PC-9 (cell line): ENCODE measurements around the gene INTS3. TPM values are rescaled to one million over a fixed set of nuclear protein-coding genes. Genes with fewer than 3 reads are reported as not detected.

Source experiments
- BruUV-seq: library from RNA; stranded (reverse); fragments of 400-500 nt; replicated peaks from 2 replicates; lab custom pipeline; 2021; lab: Mats Ljungman, UMichigan
- CTCF ChIA-PET: fragments of 300-600 bp; sonication (Branson Sonifier 250); formaldehyde crosslinking; loops from one replicate; lab custom pipeline; 2022; ENCODE audit warnings: antibody characterized with exemption; lab: Charles Lee
- POLR2A ChIA-PET: fragments of 300-600 bp; sonication (Branson Sonifier 250); formaldehyde crosslinking; loops from one replicate; lab custom pipeline; 2022; ENCODE audit warnings: antibody characterized with exemption; ENCODE audit not compliant: unreplicated experiment; lab: Charles Lee
- DNase-seq, 2 experiments: peaks; one replicate each; pipeline versions ENCODE4 v3.0.0 to v3.0.0-alpha.2; 2015 to 2022; ENCODE audit warnings: mixed read lengths in 1 of 2
- H2AFZ ChIP-seq: fragments of 200-600 bp; sonication (generic); 2 replicates; pipeline ENCODE4 v1.8.1; 2017; ENCODE audit warnings: antibody characterized with exemption
- H3F3A ChIP-seq: fragments of 200-600 bp; sonication (generic); 2 replicates; pipeline ENCODE4 v1.8.1; 2017; ENCODE audit warnings: antibody characterized with exemption, mild to moderate bottlenecking, low read depth; ENCODE audit not compliant: insufficient read depth
- H3K27ac ChIP-seq: fragments of 200-600 bp; sonication (generic); 2 replicates; pipeline ENCODE4 v1.6.1; 2016; ENCODE audit warnings: mixed run types
- H3K27me3 ChIP-seq: fragments of 200-600 bp; sonication (generic); 2 replicates; pipeline ENCODE4 v1.6.1; 2016; ENCODE audit warnings: low read depth, mixed run types; ENCODE audit not compliant: insufficient read depth
- H3K36me3 ChIP-seq: fragments of 200-600 bp; sonication (generic); 2 replicates; pipeline ENCODE4 v1.6.1; 2016; ENCODE audit warnings: low read depth, mixed run types
- H3K4me1 ChIP-seq: fragments of 200-600 bp; sonication (generic); replicated peaks from 2 replicates; pipeline ENCODE4 v1.6.1; 2016; ENCODE audit warnings: mixed run types; ENCODE audit not compliant: insufficient read depth
- H3K4me2 ChIP-seq: fragments of 200-600 bp; sonication (generic); 2 replicates; pipeline ENCODE4 v1.6.1; 2017; ENCODE audit warnings: mixed run types
- H3K4me3 ChIP-seq: fragments of 200-600 bp; sonication (generic); 2 replicates; pipeline ENCODE4 v1.6.1; 2016; ENCODE audit warnings: mixed run types
- H3K79me2 ChIP-seq: fragments of 200-600 bp; sonication (generic); 2 replicates; pipeline ENCODE4 v1.6.1; 2017; ENCODE audit warnings: low read depth, mixed run types
- H3K9me2 ChIP-seq: fragments of 200-600 bp; sonication (generic); 2 replicates; pipeline ENCODE4 v1.8.1; 2017; ENCODE audit warnings: mild to moderate bottlenecking; ENCODE audit not compliant: insufficient read depth
- H3K9me3 ChIP-seq: fragments of 200-600 bp; sonication (generic); 2 replicates; pipeline ENCODE4 v1.8.1; 2016; ENCODE audit warnings: low read depth; ENCODE audit not compliant: insufficient read depth
- H4K20me1 ChIP-seq: fragments of 200-600 bp; sonication (generic); 2 replicates; pipeline ENCODE4 v1.8.1; 2017; ENCODE audit not compliant: insufficient read depth
- EZH2 ChIP-seq: fragments of 200-600 bp; sonication (generic); IDR thresholded peaks from 2 replicates; pipeline ENCODE4 v1.8.0; 2017; ENCODE audit warnings: antibody characterized with exemption, low read depth
- intact Hi-C: fragments of 100-400 bp; cut with micrococcal nuclease; formaldehyde crosslinking; loops from one replicate; pipeline ENCODE4 v1.10.0; 2022; ENCODE audit not compliant: unreplicated experiment
- total RNA-seq: library from RNA; stranded (reverse); gene quantifications from 2 replicates; pipeline ENCODE4 v1.2.3, GENCODE V29; 2021
- TF ChIP-seq, protein P1 (sequence below): fragments of 200-600 bp; sonication (generic); conservative IDR thresholded peaks from 2 replicates; pipeline ENCODE4 v1.6.1; 2017; ENCODE audit warnings: mixed run types, antibody characterized with exemption, mild to moderate bottlenecking, moderate library complexity

Gene INTS3
- total RNA-seq, 1 experiment from 2014 or later, result 91.7 TPM

DNA sequence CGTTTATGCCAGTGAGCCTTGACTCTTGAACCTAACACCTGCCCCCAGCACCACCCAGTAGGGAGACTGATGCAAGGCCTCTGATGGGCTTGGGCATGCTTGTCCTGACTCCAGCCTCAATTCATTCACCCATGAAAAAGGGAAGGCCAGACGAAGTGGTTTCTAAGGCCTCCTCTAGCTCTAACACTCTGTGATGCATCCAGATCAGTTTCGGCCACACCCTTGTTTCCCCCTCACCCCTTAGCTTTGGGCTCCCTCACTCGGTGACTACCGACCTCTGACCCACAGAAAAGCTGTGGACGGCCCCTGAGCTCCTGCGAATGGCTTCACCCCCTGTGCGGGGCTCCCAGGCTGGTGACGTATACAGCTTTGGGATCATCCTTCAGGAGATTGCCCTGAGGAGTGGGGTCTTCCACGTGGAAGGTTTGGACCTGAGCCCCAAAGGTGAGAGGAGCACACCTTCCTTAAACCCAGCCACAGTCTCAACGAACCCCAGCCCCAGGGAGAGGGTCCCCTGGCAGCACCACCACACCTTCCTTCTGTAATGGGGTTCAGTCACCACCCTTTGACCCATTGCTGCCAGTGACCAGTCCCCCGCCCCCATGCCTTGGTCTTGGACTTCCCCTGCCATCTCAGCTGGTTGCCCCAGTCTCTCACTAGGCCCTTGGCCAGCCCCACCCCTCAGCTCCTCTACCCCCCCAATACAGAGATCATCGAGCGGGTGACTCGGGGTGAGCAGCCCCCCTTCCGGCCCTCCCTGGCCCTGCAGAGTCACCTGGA, 40.3 kb upstream of the INTS3 start:
- TF ChIP-seq, protein P1, sequence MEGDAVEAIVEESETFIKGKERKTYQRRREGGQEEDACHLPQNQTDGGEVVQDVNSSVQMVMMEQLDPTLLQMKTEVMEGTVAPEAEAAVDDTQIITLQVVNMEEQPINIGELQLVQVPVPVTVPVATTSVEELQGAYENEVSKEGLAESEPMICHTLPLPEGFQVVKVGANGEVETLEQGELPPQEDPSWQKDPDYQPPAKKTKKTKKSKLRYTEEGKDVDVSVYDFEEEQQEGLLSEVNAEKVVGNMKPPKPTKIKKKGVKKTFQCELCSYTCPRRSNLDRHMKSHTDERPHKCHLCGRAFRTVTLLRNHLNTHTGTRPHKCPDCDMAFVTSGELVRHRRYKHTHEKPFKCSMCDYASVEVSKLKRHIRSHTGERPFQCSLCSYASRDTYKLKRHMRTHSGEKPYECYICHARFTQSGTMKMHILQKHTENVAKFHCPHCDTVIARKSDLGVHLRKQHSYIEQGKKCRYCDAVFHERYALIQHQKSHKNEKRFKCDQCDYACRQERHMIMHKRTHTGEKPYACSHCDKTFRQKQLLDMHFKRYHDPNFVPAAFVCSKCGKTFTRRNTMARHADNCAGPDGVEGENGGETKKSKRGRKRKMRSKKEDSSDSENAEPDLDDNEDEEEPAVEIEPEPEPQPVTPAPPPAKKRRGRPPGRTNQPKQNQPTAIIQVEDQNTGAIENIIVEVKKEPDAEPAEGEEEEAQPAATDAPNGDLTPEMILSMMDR, result no peak
- TF ChIP-seq EZH2, result no peak
- Histone ChIP-seq H3K79me2 (no peaks in the 10 kb centered on the region), H2AFZ (no peak overlapping the region), H3K4me2 (no peak overlapping the region), H3K4me1 (no peaks in the 10 kb centered on the region), H3K4me3 (no peak overlapping the region), H3K9me2 (no peaks in the 10 kb centered on the region), H3F3A (no peaks in the 10 kb centered on the region), H3K36me3 (no peaks in the 10 kb centered on the region), H3K27me3 (no peaks in the 10 kb centered on the region), H3K9me3 (no peaks in the 10 kb centered on the region), H4K20me1 (no peaks in the 10 kb centered on the region), H3K27ac (no peak overlapping the region)
- CTCF ChIA-PET, result no interaction called here
- DNase-seq, result no peak
- intact Hi-C loops, result no loop called here
- BruUV-seq, result no TSS peak
- POLR2A ChIA-PET, result interaction anchor here (0.5 kb wide), 1 partner anchor 67 kb away, joined by 19 read pairs; no protein-coding TSS in a partner anchor

DNA sequence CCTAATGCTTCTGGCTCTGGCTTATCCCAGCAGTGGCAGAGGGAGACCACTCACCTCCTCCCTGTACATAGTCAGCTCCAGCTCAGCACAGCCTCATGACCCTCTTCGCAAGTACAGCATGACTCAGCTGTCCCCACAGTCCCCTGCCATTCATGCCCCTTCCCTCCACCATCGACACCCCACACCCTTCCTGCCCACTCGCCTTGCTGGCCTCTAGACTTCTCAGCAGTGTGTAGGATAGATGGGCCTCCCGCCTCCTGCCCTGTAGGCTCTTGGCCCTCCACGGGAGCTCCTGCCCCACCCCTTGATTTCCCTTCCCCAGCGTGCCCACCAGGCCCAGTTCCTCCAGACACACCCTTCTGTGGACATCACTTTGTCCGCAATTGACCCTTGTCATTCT, 39.6 kb upstream of the INTS3 start:
- peaks cover 6% of the 10 kb centered on the region for H3K4me1 ChIP-seq
- no peaks in the 10 kb centered on the region for H4K20me1 ChIP-seq
- no peaks in the 10 kb centered on the region for H3K9me3 ChIP-seq
- BruUV-seq, result no TSS peak
- no peaks in the 10 kb centered on the region for H3F3A ChIP-seq
- no peaks in the 10 kb centered on the region for H3K36me3 ChIP-seq
- no peak overlapping the region for H2AFZ ChIP-seq
- H3K4me2 ChIP-seq, result no peak overlapping the region
- no peaks in the 10 kb centered on the region for H3K27me3 ChIP-seq
- H3K9me2 ChIP-seq, result no peaks in the 10 kb centered on the region
- H3K79me2 ChIP-seq, result no peaks in the 10 kb centered on the region
- H3K4me3 ChIP-seq, result no peak overlapping the region
- intact Hi-C loops, result no loop called here
- no peak for DNase-seq
- no peak for TF ChIP-seq EZH2
- TF ChIP-seq, protein P1, result no peak
- no peak overlapping the region for H3K27ac ChIP-seq
- CTCF ChIA-PET, result no interaction called here
- POLR2A ChIA-PET, result interaction anchor here (0.5 kb wide), 1 partner anchor 66 kb away, joined by 19 read pairs; no protein-coding TSS in a partner anchor

DNA sequence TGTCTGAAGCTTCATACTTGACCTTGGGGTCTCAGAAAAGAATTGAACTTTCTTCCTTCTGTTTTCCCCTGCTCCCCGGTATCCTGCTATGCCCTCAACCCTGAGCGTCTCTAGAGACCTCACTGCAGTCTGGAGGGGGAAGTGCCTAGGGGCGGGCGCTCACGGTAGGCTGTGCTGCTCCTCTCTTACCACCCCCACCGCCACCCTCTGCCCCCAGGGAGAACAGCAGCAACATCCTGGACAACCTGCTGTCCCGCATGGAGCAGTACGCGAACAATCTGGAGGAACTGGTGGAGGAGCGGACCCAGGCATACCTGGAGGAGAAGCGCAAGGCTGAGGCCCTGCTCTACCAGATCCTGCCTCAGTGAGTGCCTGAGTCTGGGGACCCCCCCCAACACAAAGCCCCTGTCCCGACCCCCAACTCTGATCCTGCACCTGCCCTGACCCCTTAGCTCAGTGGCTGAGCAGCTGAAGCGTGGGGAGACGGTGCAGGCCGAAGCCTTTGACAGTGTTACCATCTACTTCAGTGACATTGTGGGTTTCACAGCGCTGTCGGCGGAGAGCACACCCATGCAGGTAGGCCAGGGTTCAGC, 39.0 kb upstream of the INTS3 start:
- no peaks in the 10 kb centered on the region for H3K27me3 ChIP-seq
- H3F3A ChIP-seq, result no peaks in the 10 kb centered on the region
- H3K27ac ChIP-seq, result no peak overlapping the region
- no peaks in the 10 kb centered on the region for H3K79me2 ChIP-seq
- H3K9me3 ChIP-seq, result no peaks in the 10 kb centered on the region
- no peaks in the 10 kb centered on the region for H3K36me3 ChIP-seq
- BruUV-seq, result no TSS peak
- POLR2A ChIA-PET, result no interaction called here
- H4K20me1 ChIP-seq, result no peaks in the 10 kb centered on the region
- no peak overlapping the region for H2AFZ ChIP-seq
- no peak overlapping the region for H3K4me2 ChIP-seq
- H3K4me3 ChIP-seq, result no peak overlapping the region
- intact Hi-C loops, result no loop called here
- DNase-seq, result no peak
- CTCF ChIA-PET, result no interaction called here
- H3K4me1 ChIP-seq, result peaks cover 9% of the 10 kb centered on the region
- H3K9me2 ChIP-seq, result no peaks in the 10 kb centered on the region
- TF ChIP-seq, protein P1, result no peak
- TF ChIP-seq EZH2, result no peak
